GF-D8 (cell line): ENCODE results near the gene DNAAF3.
A peak's percentile ranks its signal among the peaks of the same experiment; 100 is the strongest.

ENCODE experiments used
- DNase-seq: peaks from one replicate; lab custom pipeline; 2025; lab: John Stamatoyannopoulos, UW

Gene DNAAF3

DNA sequence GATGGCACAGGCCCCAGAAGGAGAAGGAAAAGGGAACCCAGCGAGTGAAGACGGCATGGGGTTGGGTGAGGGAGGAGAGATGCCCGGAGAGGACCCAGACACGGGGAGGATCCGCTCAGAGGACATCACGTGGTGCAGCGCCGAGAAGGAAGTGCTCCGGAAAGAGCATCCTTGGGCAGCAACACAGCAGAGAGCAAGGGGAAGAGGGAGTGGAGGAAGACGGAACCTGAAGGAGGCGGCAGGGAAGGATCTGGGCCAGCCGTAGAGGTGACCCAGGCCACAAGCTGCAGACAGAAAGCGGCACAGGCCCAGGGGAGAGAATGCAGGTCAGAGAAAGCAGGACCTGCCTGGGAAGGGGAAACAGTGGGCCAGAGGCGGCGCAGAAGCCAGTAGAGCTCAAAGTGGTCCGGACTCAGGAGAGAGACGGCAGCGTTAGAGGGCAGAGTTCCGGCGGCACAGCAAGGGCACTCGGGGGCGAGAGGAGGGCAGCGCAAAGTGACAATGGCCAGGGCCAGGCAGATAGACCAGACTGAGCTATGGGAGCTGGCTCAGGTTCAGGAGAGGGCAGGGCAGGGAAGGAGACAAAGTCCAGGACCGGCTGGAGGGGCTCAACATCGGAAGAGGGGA, 50.1 kb downstream of the DNAAF3 start:
- peak; percentile 24 for DNase-seq

DNA sequence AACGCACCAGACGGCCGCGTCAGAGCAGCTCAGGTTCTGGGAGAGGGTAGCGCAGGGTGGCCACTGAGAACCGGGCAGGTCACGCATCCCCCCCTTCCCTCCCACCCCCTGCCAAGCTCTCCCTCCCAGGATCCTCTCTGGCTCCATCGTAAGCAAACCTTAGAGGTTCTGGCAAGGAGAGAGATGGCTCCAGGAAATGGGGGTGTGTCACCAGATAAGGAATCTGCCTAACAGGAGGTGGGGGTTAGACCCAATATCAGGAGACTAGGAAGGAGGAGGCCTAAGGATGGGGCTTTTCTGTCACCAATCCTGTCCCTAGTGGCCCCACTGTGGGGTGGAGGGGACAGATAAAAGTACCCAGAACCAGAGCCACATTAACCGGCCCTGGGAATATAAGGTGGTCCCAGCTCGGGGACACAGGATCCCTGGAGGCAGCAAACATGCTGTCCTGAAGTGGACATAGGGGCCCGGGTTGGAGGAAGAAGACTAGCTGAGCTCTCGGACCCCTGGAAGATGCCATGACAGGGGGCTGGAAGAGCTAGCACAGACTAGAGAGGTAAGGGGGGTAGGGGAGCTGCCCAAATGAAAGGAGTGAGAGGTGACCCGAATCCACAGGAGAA, 50.9 kb downstream of the DNAAF3 start:
- no peak for DNase-seq

GRCh38 chr19:55114566-55115145, 51.8 kb downstream of the DNAAF3 start:
- DNase-seq = no peak

- no peak for DNase-seq
Observed at GRCh38 chr19:55113570-55114039, 52.8 kb downstream of the DNAAF3 start.

- DNase-seq = no peak
Observed at GRCh38 chr19:55112777-55113569, 53.4 kb downstream of the DNAAF3 start.

DNA sequence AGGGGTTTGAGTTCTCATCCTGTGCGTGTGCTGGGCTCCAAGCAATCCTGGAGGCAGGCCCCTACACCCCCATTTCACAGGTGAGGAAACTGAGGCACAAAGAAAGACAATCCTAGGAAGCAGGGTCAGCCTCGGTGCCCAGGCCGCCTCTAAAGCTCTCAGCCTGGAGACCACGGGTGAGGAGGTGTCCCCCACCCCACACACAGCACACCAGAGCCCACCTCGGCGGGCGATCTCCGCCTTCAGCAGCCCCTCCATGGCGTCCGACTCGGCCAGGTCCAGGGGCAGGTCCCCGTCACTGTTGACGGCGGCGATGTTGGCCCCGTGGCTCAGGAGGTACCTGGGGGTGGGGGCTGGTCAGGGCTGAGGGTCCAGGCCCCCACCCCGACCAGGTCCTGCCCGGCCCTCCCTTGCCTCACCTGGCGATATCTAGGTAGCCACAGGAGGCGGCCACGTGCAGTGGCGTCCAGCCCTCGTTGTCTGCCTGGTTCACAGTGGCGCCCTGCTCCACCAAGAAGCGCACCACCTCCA, 54.1 kb downstream of the DNAAF3 start:
- DNase-seq = no peak

DNA sequence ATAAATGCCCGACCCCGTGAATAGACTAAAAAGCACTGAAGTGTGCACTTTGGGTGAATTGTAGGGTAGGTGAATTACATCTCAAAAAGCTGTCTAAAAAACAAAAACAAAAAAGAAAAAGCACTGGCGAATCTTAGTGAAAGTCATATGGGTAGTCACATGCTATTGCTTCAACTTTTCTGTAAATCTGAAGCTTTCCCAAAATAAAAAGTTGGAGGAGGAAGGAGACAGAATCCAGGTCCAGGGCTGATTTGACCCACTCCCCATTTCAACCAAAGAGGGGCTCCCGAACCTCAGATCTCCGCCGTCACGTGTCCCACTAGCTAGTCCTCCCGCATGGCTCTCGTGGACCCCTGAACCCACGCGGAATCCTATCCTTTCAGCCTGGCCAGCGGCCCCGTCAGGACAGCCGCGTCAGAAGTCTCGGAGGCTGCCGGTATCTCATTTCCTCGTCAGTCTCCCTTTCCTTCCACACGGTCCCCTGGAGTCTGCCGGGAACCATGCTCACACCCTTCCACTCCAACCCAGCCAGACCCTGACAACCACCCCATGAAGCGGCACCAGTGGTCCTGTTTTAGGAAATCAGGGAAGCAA, 55.1 kb downstream of the DNAAF3 start:
- no peak for DNase-seq

DNA sequence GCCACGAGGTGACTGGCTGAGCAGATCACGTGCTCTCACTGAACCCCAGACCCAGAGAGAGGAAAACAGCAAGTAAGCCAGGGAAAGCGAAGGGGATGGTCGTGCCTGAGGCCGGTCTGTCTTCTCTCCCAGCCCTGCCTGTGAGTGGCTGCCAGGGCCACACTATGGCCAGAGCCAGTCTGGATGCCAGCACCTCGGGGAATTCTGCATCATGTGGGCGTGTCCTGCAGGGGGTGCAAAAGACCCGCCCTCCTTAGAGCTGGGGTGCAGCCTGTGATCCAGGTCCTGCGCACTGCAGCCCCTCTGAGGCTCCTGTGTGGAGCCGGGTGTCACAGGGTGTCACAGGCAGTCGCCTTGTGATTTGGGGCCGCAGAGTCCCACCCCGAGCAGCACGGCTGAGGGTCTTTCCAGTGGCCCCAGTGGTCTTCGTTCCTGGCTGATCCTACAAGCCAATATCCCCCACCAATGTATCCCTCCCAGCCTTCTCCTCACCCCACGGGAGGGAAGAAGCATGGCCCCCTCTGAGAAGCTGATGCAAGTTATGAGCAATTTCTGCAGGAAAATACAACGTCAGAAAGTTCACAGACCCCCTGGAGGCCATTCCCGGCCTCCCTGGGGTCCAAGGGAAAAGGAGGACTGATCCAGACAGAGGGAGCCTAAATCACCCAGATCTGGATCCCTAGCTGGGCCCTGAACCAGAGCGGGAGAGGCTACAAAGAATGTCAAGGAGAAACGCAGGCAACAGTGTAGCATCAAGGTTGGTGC, 56.7 kb downstream of the DNAAF3 start:
- no peak for DNase-seq
